WTC11 (cell line): ENCODE results near the gene ITGA6. TPM values are rescaled to one million over a fixed set of nuclear protein-coding genes. Genes with fewer than 3 reads are reported as not detected.

Source experiments
- ATAC-seq: fragments of 200-7000 bp; cut with Tn5 transposase; 2 replicates; pipeline ENCODE4 v1.10.0; 2021; ENCODE audit warnings: mild to moderate bottlenecking, moderate library complexity
- CTCF ChIA-PET: fragments of 300-600 bp; sonication (Branson Sonifier 250); formaldehyde crosslinking; loops from one replicate; lab custom pipeline; 2021; ENCODE audit warnings: antibody characterized with exemption; lab: Charles Lee
- POLR2A ChIA-PET: fragments of 350-600 bp; sonication (Branson Sonifier 250); formaldehyde crosslinking; loops from one replicate; lab custom pipeline; 2021; ENCODE audit warnings: antibody characterized with exemption; lab: Charles Lee
- DNase-seq: peaks from one replicate; pipeline ENCODE4 v3.0.0; 2021; ENCODE audit warnings: low spot score
- H3K27ac Mint-ChIP-seq: 2 replicates; pipeline ENCODE4 v1.8.0; 2021; ENCODE audit warnings: mixed read lengths
- H3K27me3 Mint-ChIP-seq: 2 replicates; pipeline ENCODE4 v1.8.0; 2021; ENCODE audit warnings: low read depth, mild to moderate bottlenecking, moderate library complexity, mixed read lengths
- H3K36me3 Mint-ChIP-seq: 2 replicates; pipeline ENCODE4 v1.8.0; 2021; ENCODE audit warnings: mixed read lengths
- H3K4me1 Mint-ChIP-seq: 2 replicates; pipeline ENCODE4 v1.8.0; 2022; ENCODE audit warnings: mixed read lengths
- H3K4me3 Mint-ChIP-seq: 2 replicates; pipeline ENCODE4 v1.8.0; 2021; ENCODE audit warnings: mild to moderate bottlenecking, moderate library complexity, mixed read lengths
- H3K9me3 Mint-ChIP-seq: 2 replicates; pipeline ENCODE4 v1.8.0; 2021; ENCODE audit warnings: mixed read lengths
- ATF1 ChIP-seq: sonication (generic); formaldehyde crosslinking; IDR thresholded peaks from 2 replicates; pipeline ENCODE4 v1.8.1; 2023; ENCODE audit warnings: mild to moderate bottlenecking, moderate library complexity, missing genetic modification reagents
- CBFB ChIP-seq: sonication (generic); formaldehyde crosslinking; IDR thresholded peaks from 2 replicates; pipeline ENCODE4 v1.8.1; 2022; ENCODE audit warnings: mild to moderate bottlenecking, low read depth, missing genetic modification reagents
- CREB1 ChIP-seq: sonication (generic); formaldehyde crosslinking; IDR thresholded peaks from 2 replicates; pipeline ENCODE4 v1.8.0; 2023; ENCODE audit warnings: mild to moderate bottlenecking, missing genetic modification reagents
- CREM ChIP-seq: sonication (generic); formaldehyde crosslinking; IDR thresholded peaks from 2 replicates; pipeline ENCODE4 v1.8.1; 2022; ENCODE audit warnings: mild to moderate bottlenecking, missing genetic modification reagents, moderate library complexity
- E2F4 ChIP-seq: sonication (generic); formaldehyde crosslinking; IDR thresholded peaks from 2 replicates; pipeline ENCODE4 v1.8.1; 2022; ENCODE audit warnings: low read depth, mild to moderate bottlenecking, moderate library complexity, missing genetic modification reagents, borderline replicate concordance
- EMX1 ChIP-seq: fragments of 250-450 bp; sonication (Bioruptor Pico); IDR thresholded peaks from 2 replicates; pipeline ENCODE4 v1.8.0; 2021; ENCODE audit warnings: mild to moderate bottlenecking
- FOXJ3 ChIP-seq: sonication (generic); formaldehyde crosslinking; IDR thresholded peaks from 2 replicates; pipeline ENCODE4 v1.9.0; 2021; ENCODE audit warnings: missing genetic modification reagents, mild to moderate bottlenecking, borderline replicate concordance
- IRF2 ChIP-seq: sonication (generic); formaldehyde crosslinking; IDR thresholded peaks from 2 replicates; pipeline ENCODE4 v1.8.0; 2022; ENCODE audit warnings: low read depth, missing genetic modification reagents, borderline replicate concordance
- JAZF1 ChIP-seq: fragments of 250-450 bp; sonication (Bioruptor Pico); IDR thresholded peaks from 2 replicates; pipeline ENCODE4 v1.9.0; 2021; ENCODE audit warnings: moderate library complexity, mild to moderate bottlenecking, inconsistent platforms
- NR3C1 ChIP-seq: sonication (generic); formaldehyde crosslinking; conservative IDR thresholded peaks from 2 replicates; pipeline ENCODE4 v1.8.1; 2023; ENCODE audit warnings: low read depth, mild to moderate bottlenecking, missing genetic modification reagents
- PRDM15 ChIP-seq: sonication (generic); formaldehyde crosslinking; IDR thresholded peaks from 2 replicates; pipeline ENCODE4 v1.8.0; 2022; ENCODE audit warnings: missing genetic modification reagents
- TP53 ChIP-seq: sonication (generic); formaldehyde crosslinking; IDR thresholded peaks from 2 replicates; pipeline ENCODE4 v1.8.1; 2023; ENCODE audit warnings: mild to moderate bottlenecking, missing genetic modification reagents
- ZNF138 ChIP-seq: sonication (generic); formaldehyde crosslinking; conservative IDR thresholded peaks from 2 replicates; pipeline ENCODE4 v1.8.1; 2022; ENCODE audit warnings: mild to moderate bottlenecking, moderate library complexity, missing genetic modification reagents
- ZNF232 ChIP-seq: sonication (generic); formaldehyde crosslinking; IDR thresholded peaks from 2 replicates; pipeline ENCODE4 v1.8.0; 2022; ENCODE audit warnings: mild to moderate bottlenecking, missing genetic modification reagents
- ZNF396 ChIP-seq: fragments of 250-450 bp; sonication (Bioruptor Pico); IDR thresholded peaks from 2 replicates; pipeline ENCODE4 v1.8.0; 2021; ENCODE audit warnings: mild to moderate bottlenecking, moderate library complexity, borderline replicate concordance
- ZNF512 ChIP-seq: sonication (generic); formaldehyde crosslinking; IDR thresholded peaks from 2 replicates; pipeline ENCODE4 v1.8.1; 2022; ENCODE audit warnings: missing genetic modification reagents, borderline replicate concordance
- total RNA-seq: library from RNA; stranded (reverse); gene quantifications from 3 replicates; pipeline ENCODE4 v1.2.3, GENCODE V29; 2021
- TF ChIP-seq, protein P1 (sequence below): fragments of 200-600 bp; IDR thresholded peaks from 2 replicates; pipeline ENCODE4 v1.8.0; 2022; ENCODE audit warnings: antibody characterized with exemption
- TF ChIP-seq, protein P2 (sequence below): fragments of 250-450 bp; sonication (Bioruptor Pico); IDR thresholded peaks from 2 replicates; pipeline ENCODE4 v1.9.0; 2021; ENCODE audit warnings: mild to moderate bottlenecking, borderline replicate concordance
- TF ChIP-seq, protein P3 (sequence below): sonication (generic); formaldehyde crosslinking; IDR thresholded peaks from 2 replicates; pipeline ENCODE4 v1.8.0; 2022; ENCODE audit warnings: mild to moderate bottlenecking, missing genetic modification reagents
- TF ChIP-seq, protein P4 (sequence below): fragments of 250-450 bp; sonication (Bioruptor Pico); IDR thresholded peaks from 2 replicates; pipeline ENCODE4 v1.9.0; 2021; ENCODE audit warnings: moderate library complexity, mild to moderate bottlenecking, inconsistent platforms, borderline replicate concordance

Gene ITGA6
- total RNA-seq, 1 experiment from 2014 or later: 83.6 TPM

DNA sequence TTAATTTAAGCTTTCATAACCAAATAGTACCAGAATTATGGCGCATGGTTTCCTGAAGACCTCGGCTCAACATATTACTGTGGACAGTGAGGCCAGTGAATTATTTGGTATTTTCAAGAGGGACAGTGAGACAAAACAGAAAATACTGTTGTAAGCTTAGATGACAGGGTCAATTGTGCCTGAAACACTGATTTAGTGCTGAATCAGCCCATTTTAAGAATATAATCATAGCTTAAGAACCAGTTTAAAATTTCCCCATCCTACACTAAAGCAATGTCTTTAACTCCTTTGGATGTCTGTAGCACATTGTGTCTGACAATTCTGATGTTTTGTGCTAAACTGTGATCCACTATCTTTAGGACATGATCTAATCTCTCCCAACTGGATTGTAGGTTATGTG, 4.6 kb downstream of the ITGA6 start:
- Mint-ChIP-seq H3K27me3 (peaks cover under 1% of the 10 kb centered on the region; the same call in 1 of the 2 replicates), H3K27ac (no peak overlapping the region), H3K9me3 (no peaks in the 10 kb centered on the region), H3K4me3 (no peak overlapping the region), H3K36me3 (0 out of 2 replicates have a peak, but pooled peaks cover 2% of the 10 kb centered on the region), H3K4me1 (peaks cover 1% of the 10 kb centered on the region)
- CTCF ChIA-PET: interaction anchor here (0.9 to 2.4 kb wide), 2 partner anchors 30 to 260 kb away, joined by 4 to 5 read pairs; no protein-coding TSS in a partner anchor
- DNase-seq (no peak), ATAC-seq (no peak)
- no peak for TF ChIP-seq CREM (CRISPR knock-in tag)
- TF ChIP-seq ZNF138: no peak
- no peak for TF ChIP-seq CREB1
- POLR2A ChIA-PET: interaction anchor here (0.8 kb wide), 1 partner anchor 260 kb away, joined by 3 read pairs; no protein-coding TSS in a partner anchor

DNA sequence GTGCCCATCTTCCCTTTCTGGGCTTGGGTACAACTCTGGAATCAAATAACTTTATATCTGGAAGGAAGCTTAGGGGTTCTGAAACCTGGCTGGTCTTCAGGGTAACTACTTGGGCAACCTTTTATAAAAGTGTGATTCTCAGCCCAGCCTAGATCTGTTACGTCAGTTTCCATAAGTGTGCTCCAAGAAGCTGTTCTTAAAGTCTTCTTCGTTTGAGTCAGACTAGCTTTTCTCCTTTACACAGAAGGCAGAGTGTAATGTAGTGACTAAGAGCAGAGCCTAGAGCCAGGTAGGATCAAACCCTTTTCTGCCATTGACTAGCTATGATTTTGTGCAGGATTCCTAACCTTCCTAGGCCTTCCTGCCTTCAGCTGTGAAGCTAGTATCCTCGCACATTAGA, 5.8 kb downstream of the ITGA6 start:
- Mint-ChIP-seq H3K27me3 (no peaks in the 10 kb centered on the region; the same call in 1 of the 2 replicates), H3K9me3 (no peaks in the 10 kb centered on the region), H3K27ac (no peak overlapping the region), H3K4me3 (no peak overlapping the region), H3K36me3 (0 out of 2 replicates have a peak, but pooled peaks cover 2% of the 10 kb centered on the region), H3K4me1 (no peaks in the 10 kb centered on the region)
- CTCF ChIA-PET: interaction anchor here (0.6 to 2.4 kb wide), 3 partner anchors 23 to 261 kb away, joined by 3 to 5 read pairs (median 3); no protein-coding TSS in a partner anchor
- DNase-seq: no peak
- POLR2A ChIA-PET: no interaction called here
- no peak for ATAC-seq
- no peak for TF ChIP-seq CBFB (CRISPR knock-in tag)
- no peak for TF ChIP-seq ZNF396
- TF ChIP-seq ZNF232 (CRISPR knock-in tag): no peak
- TF ChIP-seq TP53 (CRISPR knock-in tag): no peak
- TF ChIP-seq, protein P1, sequence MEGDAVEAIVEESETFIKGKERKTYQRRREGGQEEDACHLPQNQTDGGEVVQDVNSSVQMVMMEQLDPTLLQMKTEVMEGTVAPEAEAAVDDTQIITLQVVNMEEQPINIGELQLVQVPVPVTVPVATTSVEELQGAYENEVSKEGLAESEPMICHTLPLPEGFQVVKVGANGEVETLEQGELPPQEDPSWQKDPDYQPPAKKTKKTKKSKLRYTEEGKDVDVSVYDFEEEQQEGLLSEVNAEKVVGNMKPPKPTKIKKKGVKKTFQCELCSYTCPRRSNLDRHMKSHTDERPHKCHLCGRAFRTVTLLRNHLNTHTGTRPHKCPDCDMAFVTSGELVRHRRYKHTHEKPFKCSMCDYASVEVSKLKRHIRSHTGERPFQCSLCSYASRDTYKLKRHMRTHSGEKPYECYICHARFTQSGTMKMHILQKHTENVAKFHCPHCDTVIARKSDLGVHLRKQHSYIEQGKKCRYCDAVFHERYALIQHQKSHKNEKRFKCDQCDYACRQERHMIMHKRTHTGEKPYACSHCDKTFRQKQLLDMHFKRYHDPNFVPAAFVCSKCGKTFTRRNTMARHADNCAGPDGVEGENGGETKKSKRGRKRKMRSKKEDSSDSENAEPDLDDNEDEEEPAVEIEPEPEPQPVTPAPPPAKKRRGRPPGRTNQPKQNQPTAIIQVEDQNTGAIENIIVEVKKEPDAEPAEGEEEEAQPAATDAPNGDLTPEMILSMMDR: no peak
- no peak for TF ChIP-seq E2F4 (CRISPR knock-in tag)
- TF ChIP-seq ZNF512 (CRISPR knock-in tag): no peak
- TF ChIP-seq, protein P2, sequence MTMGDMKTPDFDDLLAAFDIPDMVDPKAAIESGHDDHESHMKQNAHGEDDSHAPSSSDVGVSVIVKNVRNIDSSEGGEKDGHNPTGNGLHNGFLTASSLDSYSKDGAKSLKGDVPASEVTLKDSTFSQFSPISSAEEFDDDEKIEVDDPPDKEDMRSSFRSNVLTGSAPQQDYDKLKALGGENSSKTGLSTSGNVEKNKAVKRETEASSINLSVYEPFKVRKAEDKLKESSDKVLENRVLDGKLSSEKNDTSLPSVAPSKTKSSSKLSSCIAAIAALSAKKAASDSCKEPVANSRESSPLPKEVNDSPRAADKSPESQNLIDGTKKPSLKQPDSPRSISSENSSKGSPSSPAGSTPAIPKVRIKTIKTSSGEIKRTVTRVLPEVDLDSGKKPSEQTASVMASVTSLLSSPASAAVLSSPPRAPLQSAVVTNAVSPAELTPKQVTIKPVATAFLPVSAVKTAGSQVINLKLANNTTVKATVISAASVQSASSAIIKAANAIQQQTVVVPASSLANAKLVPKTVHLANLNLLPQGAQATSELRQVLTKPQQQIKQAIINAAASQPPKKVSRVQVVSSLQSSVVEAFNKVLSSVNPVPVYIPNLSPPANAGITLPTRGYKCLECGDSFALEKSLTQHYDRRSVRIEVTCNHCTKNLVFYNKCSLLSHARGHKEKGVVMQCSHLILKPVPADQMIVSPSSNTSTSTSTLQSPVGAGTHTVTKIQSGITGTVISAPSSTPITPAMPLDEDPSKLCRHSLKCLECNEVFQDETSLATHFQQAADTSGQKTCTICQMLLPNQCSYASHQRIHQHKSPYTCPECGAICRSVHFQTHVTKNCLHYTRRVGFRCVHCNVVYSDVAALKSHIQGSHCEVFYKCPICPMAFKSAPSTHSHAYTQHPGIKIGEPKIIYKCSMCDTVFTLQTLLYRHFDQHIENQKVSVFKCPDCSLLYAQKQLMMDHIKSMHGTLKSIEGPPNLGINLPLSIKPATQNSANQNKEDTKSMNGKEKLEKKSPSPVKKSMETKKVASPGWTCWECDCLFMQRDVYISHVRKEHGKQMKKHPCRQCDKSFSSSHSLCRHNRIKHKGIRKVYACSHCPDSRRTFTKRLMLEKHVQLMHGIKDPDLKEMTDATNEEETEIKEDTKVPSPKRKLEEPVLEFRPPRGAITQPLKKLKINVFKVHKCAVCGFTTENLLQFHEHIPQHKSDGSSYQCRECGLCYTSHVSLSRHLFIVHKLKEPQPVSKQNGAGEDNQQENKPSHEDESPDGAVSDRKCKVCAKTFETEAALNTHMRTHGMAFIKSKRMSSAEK (CRISPR knock-in tag): no peak
- no peak for TF ChIP-seq PRDM15
- TF ChIP-seq, protein P3, sequence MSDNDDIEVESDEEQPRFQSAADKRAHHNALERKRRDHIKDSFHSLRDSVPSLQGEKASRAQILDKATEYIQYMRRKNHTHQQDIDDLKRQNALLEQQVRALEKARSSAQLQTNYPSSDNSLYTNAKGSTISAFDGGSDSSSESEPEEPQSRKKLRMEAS: no peak
- TF ChIP-seq EMX1 (CRISPR knock-in tag): no peak
- no peak for TF ChIP-seq IRF2 (CRISPR knock-in tag)
- no peak for TF ChIP-seq ATF1 (CRISPR knock-in tag)
- no peak for TF ChIP-seq FOXJ3 (CRISPR knock-in tag)
- TF ChIP-seq JAZF1: no peak
- TF ChIP-seq, protein P4, sequence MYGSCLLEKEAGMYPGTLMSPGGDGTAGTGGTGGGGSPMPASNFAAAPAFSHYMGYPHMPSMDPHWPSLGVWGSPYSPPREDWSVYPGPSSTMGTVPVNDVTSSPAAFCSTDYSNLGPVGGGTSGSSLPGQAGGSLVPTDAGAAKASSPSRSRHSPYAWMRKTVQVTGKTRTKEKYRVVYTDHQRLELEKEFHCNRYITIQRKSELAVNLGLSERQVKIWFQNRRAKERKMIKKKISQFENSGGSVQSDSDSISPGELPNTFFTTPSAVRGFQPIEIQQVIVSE: no peak
- no peak for TF ChIP-seq NR3C1 (CRISPR knock-in tag)
